ENCODE data around the gene UBE2V1.

Gene UBE2V1

DNA sequence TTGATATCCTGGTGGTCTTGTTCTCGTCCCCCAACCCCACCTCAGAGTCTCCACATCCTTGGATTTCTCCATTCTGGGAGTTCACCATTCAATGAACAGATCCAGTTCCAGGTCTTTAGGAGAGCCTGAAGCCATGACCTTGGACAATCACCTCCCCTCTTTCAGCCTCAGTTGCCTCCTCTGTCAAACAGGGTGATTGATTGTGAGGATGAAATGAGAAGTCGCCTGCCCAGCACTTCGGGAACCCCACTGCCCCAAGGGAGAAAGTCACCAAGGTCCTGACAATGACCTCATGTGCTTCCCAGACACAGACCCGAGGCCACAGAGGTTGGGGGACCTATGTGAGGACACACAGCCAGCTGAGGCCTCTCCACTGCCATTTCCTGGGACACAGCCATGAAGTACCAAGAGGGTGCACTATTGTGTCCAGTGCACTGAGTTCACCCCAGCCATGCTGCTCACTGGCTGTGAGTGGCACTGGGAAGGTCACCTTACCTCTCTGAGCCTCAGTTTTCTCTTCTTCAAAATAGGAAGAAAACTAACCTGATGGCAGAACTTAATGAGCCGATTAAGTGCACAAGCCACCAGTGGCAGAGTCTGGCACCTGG, 68.5 kb downstream of the UBE2V1 start:
- no peak for DNase-seq (ENCODE audit: low read depth in 3 of 3)

DNA sequence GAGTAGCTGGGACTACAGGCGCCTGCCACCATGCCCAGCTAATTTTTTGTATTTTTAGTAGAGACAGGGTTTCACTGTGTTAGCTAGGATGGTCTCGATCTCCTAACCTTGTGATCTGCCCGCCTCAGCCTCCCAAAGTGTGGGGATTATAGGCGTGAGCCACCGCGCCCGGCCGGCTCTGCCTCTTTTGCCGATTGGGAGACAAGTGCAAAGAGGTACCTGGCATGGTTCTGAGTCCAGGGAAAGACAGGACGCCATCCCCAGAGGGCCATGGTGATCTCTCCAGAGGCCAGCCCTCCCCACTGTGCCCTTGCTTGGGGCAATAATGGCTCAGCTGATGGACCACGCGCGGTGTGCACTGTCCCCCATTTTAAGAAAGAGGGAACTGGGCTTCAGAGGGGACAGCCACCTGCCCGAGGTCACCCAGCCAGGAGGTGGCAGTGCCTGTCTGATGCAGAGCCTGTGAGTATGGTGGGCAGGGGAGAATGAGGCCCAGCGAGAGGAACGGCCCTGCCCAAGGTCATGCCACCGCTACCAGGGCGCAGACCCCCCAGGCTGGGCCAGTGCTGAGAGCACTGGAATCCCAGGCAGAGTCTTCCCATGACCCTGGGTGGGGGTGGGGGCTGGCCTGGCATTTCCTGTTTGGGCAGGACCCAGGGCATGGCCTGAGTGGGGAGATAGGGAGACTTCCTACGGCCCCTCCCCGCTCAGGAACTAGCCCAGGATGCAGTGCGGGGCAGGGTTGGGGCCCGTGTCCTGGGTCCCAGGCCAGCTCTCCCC, 69.2 kb downstream of the UBE2V1 start:
- no peak for DNase-seq (ENCODE audit: low read depth in 3 of 3)

GRCh38 chr20:50042370-50043313, 70.3 kb downstream of the UBE2V1 start:
- no peak for DNase-seq (ENCODE audit: low read depth in 3 of 3)

DNA sequence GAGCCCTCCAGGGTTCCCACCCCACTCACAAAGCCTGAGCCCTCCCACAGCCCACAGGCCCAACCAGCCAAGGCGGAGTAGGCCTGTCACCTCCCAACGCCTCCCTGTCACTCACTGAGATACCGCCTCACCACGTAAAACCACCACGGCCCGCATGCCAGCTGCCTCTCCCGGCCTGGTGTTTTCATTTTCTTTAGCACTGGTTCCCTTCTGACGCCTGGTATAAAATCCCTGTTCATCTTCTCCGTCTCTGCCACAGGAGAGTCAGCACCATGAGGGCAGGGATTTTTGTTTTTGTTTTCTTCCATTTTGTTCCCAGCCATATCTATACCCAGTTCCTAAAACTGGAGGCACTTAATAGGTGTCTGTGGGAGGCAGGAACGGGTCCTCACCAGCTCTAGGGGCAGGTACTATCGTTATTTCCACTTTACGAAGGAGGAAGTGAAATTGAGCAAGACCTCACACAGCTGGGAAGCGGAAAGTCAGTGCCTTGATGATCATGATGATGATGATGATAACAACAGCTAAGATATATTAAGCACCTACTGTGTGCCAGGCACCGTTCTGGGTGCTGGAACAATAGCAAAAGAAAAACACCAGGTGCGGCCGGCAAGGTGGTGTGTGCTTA, 71.6 kb downstream of the UBE2V1 start:
- DNase-seq (ENCODE audit: low read depth in 3 of 3): no peak

DNA sequence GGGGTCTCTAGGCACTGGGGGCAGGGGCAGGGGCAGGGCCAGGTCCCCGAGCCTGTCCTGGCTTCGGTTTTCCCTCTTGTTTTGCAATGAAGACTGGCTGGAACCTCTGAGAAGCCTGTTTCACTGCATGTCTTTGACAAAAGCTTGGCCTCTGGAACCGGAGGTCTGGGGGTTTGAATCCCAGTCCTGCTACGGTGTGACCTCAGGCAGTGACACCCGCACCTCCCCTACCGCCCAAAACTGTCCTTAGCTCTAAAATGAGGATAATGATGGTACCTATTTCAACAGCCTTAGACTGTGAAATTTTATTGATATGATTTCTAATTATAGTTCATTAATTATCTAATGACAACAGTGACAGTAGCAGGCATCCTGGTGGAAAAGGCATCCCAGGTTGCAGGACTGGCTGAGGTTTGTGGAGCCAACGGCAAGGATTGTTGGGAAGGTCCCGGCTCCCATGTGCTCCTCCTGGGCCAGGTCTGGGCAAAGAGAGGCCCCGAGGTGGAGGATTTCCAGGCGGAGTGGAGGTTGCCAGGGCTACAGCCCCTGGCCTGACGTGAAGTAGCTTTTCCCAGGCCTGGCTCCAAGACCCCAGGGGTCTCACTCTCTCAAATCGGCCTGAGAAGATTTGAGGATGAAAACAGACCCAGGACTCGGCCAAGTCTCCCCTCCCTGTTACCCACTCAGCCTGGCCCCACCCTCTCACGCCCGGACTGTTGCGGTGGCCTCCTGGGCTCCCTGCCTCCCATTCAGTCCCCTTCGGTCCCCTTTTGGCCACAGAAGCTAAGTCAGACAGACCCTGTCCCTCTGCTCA, 72.3 kb downstream of the UBE2V1 start:
- no peak for DNase-seq (ENCODE audit: low read depth in 3 of 3)

GRCh38 chr20:50039706-50040431, 73.1 kb downstream of the UBE2V1 start:
- DNase-seq (ENCODE audit: low read depth in 3 of 3): no peak

GRCh38 chr20:50038574-50038991, 74.4 kb downstream of the UBE2V1 start:
- no peak for DNase-seq (ENCODE audit: low read depth in 3 of 3)

- no peak for DNase-seq (ENCODE audit: low read depth in 3 of 3)
Measured at GRCh38 chr20:50038169-50038568, 74.8 kb downstream of the UBE2V1 start.

GRCh38 chr20:50037575-50037974, 75.4 kb downstream of the UBE2V1 start:
- DNase-seq (ENCODE audit: low read depth in 3 of 3): no peak

DNA sequence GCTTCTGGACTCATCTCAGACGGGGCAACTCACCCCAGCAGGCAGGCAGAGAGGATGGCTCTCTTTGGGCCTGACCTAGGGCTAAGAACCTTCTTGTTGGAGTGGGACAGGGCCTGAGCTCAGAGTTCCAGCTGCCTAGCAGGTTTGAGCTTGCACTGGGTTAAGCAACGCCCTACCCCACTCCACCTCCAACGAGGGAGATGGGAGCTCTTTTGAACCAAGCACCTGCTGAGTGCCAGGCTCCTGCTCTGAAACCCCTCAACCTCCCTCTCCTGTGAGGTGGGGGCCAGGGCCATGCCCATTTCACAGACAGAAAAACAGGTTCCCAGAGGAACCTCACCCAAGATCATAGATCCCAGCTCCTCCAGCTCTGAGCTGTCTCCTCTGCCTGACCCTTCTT, 75.8 kb downstream of the UBE2V1 start:
- no peak for DNase-seq (ENCODE audit: low read depth in 3 of 3)

- no peak for DNase-seq (ENCODE audit: low read depth in 3 of 3)
Measured at GRCh38 chr20:50036703-50037102, 76.2 kb downstream of the UBE2V1 start.

DNA sequence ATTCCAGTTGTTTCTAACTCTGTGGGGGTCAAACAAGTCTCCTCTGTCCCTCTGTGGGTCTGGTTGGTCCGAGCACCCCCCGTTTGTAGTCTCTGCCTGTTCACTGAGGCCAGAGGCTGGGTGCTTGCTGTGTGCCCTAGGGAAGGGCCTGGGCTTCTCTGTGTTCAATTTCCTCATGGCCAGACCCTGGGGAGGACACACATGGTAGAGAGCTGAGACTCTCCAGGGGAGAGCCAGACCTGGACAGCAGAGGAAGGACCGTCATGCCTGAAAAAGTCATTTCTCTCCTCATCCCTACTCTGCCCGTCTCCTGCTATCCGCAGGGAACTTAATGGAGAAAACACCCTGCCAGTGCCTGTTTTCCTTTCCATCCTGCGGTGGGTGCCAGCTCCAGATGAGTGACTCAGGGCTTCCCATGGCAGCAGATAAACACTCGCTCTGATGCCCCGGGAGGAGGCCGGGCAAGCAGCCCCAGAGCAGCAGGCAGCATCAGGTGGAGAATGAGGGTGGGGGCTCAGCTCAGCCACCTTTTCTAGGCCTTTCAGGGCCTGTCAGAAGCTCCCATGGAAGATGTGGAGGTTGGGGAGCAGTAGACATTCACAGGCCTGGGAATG, 78.3 kb downstream of the UBE2V1 start:
- no peak for DNase-seq (ENCODE audit: low read depth in 3 of 3)

- DNase-seq (ENCODE audit: low read depth in 3 of 3): no peak
Measured at GRCh38 chr20:50032955-50033666, 79.8 kb downstream of the UBE2V1 start.
